ENCODE results near the gene SEC22A. TPM values are rescaled to one million over a fixed set of nuclear protein-coding genes. Genes with fewer than 3 reads are reported as not detected.

The SEC22A gene
- total RNA-seq, 1 donor from 2014 or later = 16.2 TPM

DNA sequence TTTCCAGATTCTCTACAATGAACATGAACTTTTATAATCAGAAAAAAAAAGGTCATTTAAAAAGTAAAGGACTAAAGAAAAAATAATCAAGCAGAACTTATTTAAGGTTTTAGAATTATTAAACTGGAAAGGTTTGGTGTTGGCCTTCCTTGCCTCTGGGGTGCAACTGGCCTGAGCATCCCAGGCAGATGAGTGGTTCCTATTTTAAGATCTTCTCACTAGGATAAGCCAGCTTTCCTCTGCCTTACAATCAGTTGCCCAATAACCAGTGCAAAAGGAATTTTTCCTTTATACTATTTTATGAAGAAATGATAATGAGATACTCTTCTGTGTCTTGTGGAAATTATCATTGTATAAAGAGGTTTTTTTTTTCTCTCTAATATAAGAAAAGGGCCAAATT, 56.6 kb downstream of the SEC22A start:
- intact Hi-C loops (cut with DNase I) = no loop called here
- DNase-seq (ENCODE audit: low spot score) (no peak), ATAC-seq (no peak)

DNA sequence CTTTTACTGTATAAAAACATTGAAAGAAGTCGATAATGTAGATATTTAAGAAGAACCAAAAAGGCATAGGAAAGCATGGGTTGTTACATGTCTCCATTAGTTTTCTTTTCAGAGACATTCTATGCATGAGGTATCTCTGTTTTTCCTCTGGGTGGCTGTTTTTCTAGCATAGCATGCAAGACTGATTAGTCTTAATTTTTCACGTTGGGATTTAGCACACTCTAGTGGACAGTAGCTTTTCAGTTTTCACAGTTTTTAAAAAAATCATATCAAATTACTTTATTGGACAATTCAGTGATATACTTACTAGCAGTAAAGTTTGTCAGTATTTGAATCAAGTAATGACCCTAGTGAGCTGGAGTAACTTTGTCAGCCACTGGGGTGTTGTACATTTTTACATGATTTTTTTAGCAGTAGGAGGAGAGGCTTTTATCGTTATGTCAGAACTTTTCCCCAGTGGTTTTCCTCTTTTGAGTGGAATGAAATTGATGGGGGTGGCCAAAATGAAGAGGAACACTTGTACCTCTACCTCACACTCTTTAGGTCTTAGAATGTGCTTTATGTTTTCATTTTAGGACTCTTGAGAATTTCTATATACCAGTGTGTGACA, 57.2 kb downstream of the SEC22A start:
- intact Hi-C loops (cut with DNase I) = no loop called here
- peak; percentile 68 for ATAC-seq
- no peak for DNase-seq (ENCODE audit: low spot score)

DNA sequence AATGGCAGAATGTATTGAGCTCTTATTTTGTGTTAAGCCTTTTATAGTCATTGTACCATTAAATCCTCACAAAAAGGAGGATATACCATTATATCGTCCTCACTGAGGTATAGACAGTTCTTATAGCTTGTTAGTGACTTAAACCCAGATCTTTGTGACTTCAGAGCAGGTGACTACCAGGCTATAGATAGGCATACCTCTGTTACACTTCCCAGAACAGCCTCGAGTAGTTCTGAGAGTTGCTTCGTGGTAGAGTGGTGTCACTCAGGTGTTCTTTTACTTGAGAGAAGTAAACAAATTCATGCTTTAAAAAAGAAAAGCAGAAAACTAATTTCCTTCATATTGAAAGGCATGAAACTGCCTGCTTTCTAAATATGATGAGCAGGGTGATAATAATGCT, 59.9 kb downstream of the SEC22A start:
- intact Hi-C loops (cut with DNase I) = no loop called here

DNA sequence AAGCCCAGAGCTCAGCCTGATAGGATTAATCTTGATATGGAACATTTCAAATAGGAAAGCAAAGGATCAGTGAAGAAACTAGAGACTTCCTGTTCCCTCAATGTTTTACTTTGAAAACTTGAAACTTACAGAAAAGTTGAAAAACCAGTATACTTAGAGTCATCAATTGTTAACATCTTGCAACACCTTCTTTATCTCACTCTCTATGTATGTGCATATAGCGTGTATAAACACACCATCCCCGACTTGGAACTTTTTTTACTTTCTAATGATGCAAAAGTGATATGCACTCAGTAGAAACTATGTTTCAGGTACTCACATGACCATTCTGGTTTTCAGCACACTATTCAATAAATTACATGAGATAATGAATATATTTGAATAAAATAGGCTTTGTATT, 60.5 kb downstream of the SEC22A start:
- ATAC-seq (no peak), DNase-seq (ENCODE audit: low spot score) (no peak)
- intact Hi-C loops (cut with DNase I) = no loop called here

More for the DNA sequence above, 59.9 kb downstream of the SEC22A start:
- ATAC-seq (no peak), DNase-seq (ENCODE audit: low spot score) (no peak)

DNA sequence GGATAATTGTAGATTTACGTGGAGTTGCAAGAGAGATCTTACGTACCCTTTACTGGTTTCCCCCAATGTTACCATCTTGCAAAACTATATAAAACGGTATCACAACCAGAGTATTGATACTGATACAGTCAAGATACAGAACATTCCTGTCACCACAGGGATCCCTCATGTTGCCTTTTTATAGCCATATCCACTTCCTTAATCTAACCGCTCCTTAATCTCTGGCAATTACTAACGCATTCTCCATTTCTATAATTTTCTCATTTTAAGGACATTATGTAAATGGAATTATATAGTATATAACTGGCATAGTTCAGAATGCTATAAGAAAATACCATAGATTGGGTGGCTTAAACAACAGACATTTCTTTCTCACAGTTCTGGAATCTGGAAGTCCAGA, 61.1 kb downstream of the SEC22A start:
- intact Hi-C loops (cut with DNase I) = no loop called here
- ATAC-seq (no peak), DNase-seq (ENCODE audit: low spot score) (no peak)

DNA sequence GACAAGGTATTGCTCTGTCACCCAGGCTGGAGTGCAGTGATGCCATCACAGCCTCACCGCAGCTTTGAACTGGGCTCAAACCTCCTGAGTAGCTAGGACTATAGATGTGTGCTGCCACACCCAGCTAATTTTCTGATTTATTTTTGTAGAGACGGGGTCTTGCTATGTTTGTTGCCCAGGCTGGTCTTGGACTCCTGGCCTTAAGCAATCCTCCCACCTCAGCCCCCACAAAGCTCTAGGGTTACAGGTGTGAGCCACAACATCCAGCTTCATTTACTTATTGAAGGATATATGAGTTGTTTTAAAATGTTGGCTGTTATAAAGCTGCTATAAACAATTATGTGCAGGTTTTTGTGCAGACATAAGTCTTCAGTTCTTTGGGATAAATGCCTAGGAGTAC, 62.2 kb downstream of the SEC22A start:
- intact Hi-C loops (cut with DNase I) = no loop called here
- ATAC-seq = no peak

DNA sequence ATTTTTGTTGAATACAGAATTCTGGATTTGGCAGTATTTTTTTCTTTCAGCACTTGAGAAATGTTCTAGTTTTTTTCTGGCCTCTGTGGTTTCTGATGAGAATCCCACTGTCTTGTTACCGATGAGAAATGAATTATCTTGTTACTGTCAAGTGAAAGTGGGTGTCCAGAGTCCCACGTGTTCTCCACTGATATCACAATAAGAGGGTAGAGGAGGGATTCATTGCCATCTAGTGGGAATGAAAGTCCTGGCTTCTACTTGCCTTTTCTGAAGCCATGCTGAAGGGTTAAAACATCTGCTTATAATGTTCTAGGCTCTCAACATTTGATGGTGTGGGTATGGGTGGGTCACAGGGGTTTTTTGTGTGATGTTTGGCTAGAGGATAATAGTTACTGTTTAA, 66.1 kb downstream of the SEC22A start:
- ATAC-seq = no peak
- no peak for DNase-seq (ENCODE audit: low spot score)
- intact Hi-C loops (cut with DNase I) = no loop called here

More for the DNA sequence above, 62.2 kb downstream of the SEC22A start:
- no peak for DNase-seq (ENCODE audit: low spot score)

DNA sequence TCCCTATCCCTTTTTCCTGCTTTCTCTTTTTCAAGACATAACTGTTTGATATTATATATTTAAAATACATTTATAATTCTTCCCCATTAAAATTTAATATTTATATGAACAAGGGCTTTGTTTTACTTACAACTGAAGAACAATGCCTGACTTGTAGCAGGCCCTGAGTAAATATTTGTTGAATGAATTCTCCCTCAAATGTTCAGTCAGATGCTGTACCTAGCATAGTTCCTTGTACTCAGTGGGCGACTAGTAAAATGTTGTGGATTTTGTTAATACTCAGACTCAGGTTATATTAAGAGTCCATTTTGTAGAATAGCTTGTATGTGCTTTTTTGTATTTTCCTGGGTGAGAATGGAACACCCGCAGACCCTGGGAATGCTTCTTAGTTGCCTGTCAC, 69.1 kb downstream of the SEC22A start:
- no peak for DNase-seq (ENCODE audit: low spot score)
- intact Hi-C loops (cut with DNase I) = no loop called here
- ATAC-seq = no peak

DNA sequence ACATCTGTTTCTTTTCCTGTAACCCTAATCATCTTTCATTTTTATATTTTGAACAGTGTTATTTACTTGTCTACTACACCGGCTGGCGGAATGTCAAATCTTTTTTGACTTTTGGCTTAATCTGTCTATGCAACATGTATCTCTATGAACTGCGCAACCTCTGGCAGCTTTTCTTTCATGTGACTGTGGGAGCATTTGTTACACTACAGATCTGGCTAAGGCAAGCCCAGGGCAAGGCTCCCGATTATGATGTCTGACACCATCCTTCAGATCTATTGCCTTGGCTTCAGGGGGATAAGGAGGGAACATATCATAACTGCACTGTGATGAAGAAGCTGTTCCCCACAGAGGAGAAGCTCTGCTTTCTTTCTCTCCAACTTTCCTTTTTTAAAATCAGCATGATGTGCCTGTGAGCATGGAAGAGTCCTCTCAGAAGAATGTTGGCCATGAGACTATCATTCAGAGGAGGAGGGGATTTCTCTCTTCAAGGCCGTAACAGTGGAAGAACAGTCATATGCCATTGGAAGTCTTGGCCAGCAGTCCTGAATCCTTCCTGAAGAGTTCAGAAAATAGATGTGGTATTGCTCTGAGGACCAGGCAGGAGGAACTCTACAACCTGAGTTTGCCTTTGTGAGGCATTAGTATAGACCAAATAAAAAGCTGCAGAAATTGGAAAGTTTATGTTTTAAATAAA, 69.9 kb downstream of the SEC22A start:
- DNase-seq (ENCODE audit: low spot score) = no peak
- intact Hi-C loops (cut with DNase I) = no loop called here
- ATAC-seq = peak; percentile 80

DNA sequence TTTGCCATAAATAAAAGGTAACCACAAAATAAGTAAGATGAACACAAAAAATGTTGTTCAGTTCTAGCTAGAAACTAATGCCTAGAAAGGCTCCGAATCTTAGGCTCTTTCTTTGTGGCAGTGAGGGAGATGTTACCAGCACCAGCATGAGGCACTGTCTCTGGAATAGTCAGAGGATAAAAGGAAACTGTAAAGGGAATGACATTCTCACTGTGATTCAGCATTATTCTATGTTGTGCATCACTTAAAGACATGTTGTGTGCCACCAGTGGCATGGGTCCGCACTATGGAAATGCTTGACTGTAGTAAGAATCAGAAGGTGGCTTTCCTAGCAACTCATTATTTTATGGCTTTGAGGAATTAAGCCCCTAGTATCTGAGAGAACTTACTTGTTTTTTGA, 70.8 kb downstream of the SEC22A start:
- intact Hi-C loops (cut with DNase I) = no loop called here
- DNase-seq (ENCODE audit: low spot score) = no peak
- no peak for ATAC-seq

DNA sequence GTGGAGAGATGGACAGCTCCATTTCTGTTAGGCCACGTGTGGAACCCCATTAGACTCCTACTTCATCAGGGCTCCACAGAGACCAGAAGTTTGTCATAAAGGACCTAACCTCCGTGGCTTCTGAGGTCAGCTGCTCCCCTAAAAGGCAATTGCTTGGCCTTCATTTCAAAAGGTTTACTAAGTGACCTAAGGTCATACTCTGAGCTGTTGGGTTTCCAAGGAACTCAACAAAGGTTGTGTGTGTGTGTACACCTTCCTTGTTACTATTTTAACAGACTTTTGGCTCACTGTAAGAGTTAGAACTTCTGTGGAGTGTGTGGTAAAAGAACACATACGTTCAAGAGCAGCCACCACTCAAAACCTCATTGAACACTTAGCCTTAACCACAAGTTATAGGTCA, 73.9 kb downstream of the SEC22A start:
- no peak for DNase-seq (ENCODE audit: low spot score)
- intact Hi-C loops (cut with DNase I) = no loop called here
- ATAC-seq = no peak

DNA sequence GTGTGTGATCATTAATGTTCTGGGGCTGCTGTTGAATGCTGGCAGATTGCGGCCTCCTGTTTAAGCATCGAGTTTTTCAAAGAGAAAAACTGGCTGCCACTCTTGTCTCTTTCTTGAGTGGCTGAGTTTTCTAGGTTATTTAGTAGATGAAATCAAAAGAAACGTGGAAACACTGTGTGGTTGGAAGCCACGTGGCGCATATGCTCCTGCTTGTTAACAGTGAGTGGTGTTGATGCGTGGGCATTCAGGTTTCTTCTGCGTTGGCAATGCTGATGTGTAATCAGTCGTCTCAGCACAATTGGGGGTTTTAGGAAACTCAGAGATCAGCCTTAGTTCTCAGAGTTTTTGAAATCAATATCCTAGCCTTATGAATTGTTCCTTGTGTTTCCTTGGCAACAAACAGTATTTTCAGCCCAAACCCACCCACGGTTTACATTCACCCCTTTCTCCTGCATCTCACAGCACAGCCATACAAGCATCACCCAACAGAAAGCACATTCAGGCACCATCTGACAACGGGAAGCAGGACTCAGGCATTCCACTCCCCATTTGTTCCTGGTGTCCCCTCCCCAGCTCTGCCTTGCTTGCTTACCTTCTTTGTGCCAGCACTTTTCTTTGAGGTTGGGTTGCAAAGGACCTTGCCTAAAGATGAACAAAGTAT, 74.7 kb downstream of the SEC22A start:
- no peak for ATAC-seq
- DNase-seq (ENCODE audit: low spot score) = no peak
- intact Hi-C loops (cut with DNase I) = no loop called here

DNA sequence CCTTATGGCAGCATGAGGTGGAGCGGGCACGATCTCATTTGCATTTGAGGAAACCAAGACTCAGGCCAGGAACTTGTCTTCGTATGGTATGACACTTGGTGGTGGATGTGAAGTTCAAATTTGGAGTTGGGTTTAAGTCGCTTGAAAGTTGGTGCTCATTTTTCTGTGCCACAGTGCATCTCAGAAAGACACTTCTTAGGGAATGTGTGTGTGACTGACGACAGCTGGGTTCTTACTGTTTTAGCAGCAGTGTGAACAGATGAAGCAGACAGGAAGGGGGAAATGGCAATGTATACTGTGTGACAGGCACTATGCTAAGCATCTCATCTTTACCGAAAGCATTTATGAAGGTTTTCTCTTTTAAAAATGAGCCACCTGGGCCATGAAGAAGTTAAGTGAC, 75.4 kb downstream of the SEC22A start:
- DNase-seq (ENCODE audit: low spot score) (no peak), ATAC-seq (no peak)
- intact Hi-C loops (cut with DNase I) = no loop called here

DNA sequence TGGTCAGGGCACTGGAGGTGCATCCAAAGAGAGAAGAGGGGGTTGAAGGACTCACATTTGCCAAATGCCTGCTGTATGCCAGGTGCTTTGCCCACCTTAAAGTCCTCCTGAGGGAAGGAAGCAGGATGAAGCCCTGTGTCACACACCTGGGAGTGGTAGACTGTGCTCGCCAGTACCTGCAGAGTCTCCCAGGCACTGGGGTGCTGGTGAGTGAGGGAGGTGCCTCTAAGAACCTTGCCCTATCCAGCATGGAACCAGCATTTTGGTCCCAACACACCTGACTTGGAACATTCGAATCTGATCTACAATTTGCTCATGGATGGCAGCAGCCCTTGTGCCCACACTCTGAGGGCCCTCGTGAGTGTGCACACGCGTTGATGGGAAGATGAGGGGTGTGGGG, 76.7 kb downstream of the SEC22A start:
- DNase-seq (ENCODE audit: low spot score) (no peak), ATAC-seq (no peak)
- intact Hi-C loops (cut with DNase I) = no loop called here

DNA sequence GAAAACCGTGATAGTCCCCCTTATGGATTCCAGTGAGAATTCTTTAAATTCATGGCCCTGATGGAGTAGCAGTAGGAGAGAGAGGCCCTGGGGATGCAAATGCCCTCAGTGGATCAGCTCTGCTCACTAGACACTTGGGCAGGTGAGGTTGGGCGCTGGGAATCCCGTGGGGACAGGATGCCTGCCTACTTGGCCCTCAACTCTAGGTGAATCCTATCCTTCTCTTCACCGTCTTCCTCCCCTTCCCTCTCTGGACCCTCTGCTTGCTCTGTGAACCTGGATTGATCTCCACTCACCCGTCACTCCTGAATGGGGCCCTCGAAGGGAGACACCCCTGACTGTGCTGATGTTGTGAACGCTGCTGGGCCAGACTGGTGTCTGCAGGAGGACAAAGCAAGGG, 77.4 kb downstream of the SEC22A start:
- ATAC-seq (no peak), DNase-seq (ENCODE audit: low spot score) (no peak)
- intact Hi-C loops (cut with DNase I) = no loop called here

DNA sequence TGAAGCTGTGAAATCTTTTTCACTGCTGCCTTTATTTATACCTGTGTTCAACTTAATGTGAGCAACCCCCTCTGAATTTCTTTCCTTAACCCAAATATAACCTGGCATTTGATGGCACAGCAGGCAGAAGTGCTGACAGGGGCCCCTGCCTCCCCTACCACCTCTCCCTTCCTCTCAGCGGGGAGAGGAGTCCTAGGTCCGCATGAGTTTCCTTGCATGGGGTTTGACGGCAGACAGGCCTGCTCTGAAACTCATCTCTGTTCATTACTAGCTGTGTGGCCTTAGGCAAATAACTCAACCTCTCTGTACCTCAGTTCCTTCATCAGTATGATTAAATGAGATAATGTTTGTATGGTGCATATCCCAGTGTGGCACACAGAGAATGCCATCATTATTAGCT, 79.7 kb downstream of the SEC22A start:
- DNase-seq (ENCODE audit: low spot score) (no peak), ATAC-seq (no peak)
- intact Hi-C loops (cut with DNase I) = no loop called here

DNA sequence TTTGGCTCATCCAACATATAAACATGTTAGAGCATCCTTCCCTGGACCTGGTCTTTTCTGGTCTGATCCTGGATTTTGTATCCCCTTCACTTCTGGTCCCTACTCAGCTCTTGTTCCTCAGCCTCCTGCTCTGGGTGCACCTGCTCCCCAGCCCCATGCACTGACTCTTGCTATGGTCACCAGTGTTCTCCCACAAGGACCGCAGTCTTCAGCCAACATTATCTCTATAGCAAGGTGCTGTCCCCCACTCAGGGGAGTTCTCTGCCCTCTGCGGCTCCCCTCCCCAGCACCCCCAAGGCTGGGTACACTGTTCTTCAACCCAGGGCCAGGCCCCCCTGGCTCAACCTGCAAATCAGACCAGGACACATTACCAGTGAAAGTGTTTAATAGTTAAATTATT, 80.2 kb downstream of the SEC22A start:
- DNase-seq (ENCODE audit: low spot score) (no peak), ATAC-seq (no peak)
- intact Hi-C loops (cut with DNase I) = no loop called here

DNA sequence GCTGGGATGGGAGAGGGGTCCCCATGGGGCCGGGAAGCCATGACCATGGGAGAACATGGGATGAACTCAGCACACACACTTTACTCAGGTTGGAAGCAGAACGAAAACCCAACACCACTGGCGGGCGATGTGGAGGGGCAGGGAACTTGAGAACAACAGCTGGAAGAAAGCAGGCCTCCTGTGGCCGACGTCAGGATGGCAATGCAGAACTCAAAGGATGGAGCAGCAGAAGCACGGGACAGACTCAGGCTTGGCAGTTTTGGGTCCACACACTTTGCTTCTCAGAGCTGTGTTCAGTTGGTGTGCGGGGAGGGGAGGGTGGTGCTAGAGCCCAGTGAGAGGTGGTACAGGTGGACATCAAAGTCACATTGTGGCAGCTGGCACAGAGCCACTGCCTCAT, 80.7 kb downstream of the SEC22A start:
- ATAC-seq (no peak), DNase-seq (ENCODE audit: low spot score) (no peak)
- intact Hi-C loops (cut with DNase I) = no loop called here

DNA sequence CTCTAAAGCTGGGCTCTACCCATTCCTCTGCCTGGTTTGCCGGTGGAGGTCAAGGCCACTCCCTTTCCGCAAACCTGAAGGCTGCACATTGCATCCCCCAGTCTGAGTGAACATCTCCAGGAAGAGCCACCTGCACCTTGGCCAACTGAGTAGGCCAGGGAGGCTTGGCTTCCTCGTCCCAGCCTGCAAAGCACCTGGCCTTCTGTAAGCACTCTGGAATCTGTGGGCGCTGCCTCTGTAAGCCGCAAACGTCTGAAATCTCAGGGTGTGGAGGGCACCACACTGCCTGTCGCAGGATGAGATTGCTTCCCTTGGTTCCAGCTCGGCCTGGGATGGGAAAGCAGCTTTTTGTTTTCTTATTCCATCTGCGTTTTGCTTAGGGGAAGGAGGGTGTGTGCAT, 81.3 kb downstream of the SEC22A start:
- no peak for ATAC-seq
- no peak for DNase-seq (ENCODE audit: low spot score)
- intact Hi-C loops (cut with DNase I) = no loop called here

DNA sequence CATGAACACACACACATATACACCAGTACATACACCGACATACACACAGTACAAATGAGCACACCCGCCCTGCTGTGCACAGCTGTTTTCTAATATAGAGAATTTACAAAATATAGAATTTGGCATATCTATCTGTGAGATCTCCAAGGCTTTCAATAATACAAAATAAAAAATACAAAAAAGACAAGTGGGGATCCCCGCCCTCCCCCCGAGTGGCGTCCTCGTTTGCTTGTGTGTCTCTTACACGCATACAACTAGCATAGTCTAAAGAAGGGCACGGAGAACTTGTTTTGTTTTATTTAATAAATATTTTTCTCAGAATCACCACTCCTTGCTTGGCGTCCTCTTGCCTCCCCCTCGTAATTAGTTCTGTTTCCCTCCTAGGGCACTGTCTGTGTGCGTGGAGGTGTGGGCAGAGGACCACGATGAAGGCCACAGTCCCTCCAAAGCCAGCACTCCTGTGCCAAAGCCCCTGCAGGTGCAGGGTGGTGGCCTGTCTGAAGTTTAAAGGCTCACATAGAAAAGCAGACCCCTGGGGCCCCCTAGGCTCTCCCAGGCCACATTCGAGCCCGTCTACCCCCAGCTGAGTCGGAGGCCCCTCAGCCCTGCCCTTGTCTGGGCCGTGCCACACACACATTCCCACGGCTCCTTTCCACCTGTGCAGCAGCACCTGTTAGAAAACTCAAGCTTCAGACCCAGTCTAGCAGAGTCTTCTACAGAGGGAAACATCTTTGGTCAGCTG, 82.1 kb downstream of the SEC22A start:
- ATAC-seq = no peak
- intact Hi-C loops (cut with DNase I) = no loop called here
- DNase-seq (ENCODE audit: low spot score) = no peak
